HEK293 (cell line): Measurements from ENCODE around the gene PHKB.

Experiments
- CTCF ChIA-PET: fragments of 350-600 bp; formaldehyde crosslinking; extraction: SDS; loops from one replicate; lab custom pipeline; 2021; ENCODE audit warnings: antibody characterized with exemption; lab: Yijun Ruan, JAX
- POLR2A ChIA-PET: fragments of 300-600 bp; formaldehyde crosslinking; extraction: SDS; loops from one replicate; lab custom pipeline; 2020; ENCODE audit warnings: antibody characterized with exemption, inconsistent platforms; lab: Yijun Ruan, JAX
- H3K27ac ChIP-seq: fragments of 200-500 bp; sonication (Bioruptor generic); 2 replicates; pipeline ENCODE4 v1.5.1; 2014; ENCODE audit warnings: low read depth, low read length, control low read depth, inconsistent platforms; ENCODE audit errors: extremely low read depth
- H3K36me3 ChIP-seq, 2 experiments: fragments of 200-500 bp in 1 of 2; sonication (Bioruptor generic) in 1 of 2; 1 replicate in 1 of 2; 2 replicates in 1 of 2; pipeline ENCODE4 v1.5.1; 2014 to 2017; ENCODE audit warnings: inconsistent platforms in 2 of 2, low read length in 2 of 2; ENCODE audit not compliant: control insufficient read depth in 2 of 2, insufficient read depth in 1 of 2
- H3K4me1 ChIP-seq: fragments of 200-500 bp; sonication (Bioruptor generic); 2 replicates; pipeline ENCODE4 v1.5.1; 2014; ENCODE audit warnings: mild to moderate bottlenecking, low read length, inconsistent platforms; ENCODE audit not compliant: control insufficient read depth, insufficient read depth
- H3K4me3 ChIP-seq: 2 replicates; pipeline ENCODE4 v1.5.1; 2011; ENCODE audit warnings: low read depth, mild to moderate bottlenecking, control low read depth, low read length, moderate library complexity
- H3K9me3 ChIP-seq: fragments of 200-500 bp; sonication (Bioruptor generic); 2 replicates; pipeline ENCODE4 v1.5.1; 2014; ENCODE audit warnings: low read depth, low read length, inconsistent platforms; ENCODE audit not compliant: control insufficient read depth, insufficient read depth
- BCL11B ChIP-seq: fragments of 450-650 bp; formaldehyde crosslinking; IDR thresholded peaks from 2 replicates; pipeline ENCODE4 v1.5.1; 2016; ENCODE audit warnings: low read depth, missing biosample characterization, missing genetic modification characterization
- FEZF1 ChIP-seq: fragments of 450-650 bp; formaldehyde crosslinking; IDR thresholded peaks from 2 replicates; pipeline ENCODE4 v1.5.1; 2016; ENCODE audit warnings: missing biosample characterization, missing genetic modification characterization
- HOXD13 ChIP-seq: sonication (generic); formaldehyde crosslinking; IDR thresholded peaks from 2 replicates; pipeline ENCODE4 v1.8.0; 2022; ENCODE audit warnings: missing genetic modification reagents, borderline replicate concordance
- KLF16 ChIP-seq: fragments of 450-650 bp; formaldehyde crosslinking; IDR thresholded peaks from 2 replicates; pipeline ENCODE4 v1.5.1; 2017; ENCODE audit warnings: missing biosample characterization, missing genetic modification characterization
- PRDM10 ChIP-seq: fragments of 450-650 bp; formaldehyde crosslinking; IDR thresholded peaks from 2 replicates; pipeline ENCODE4 v1.5.1; 2016; ENCODE audit warnings: missing biosample characterization, missing genetic modification characterization
- SCRT2 ChIP-seq: fragments of 450-650 bp; formaldehyde crosslinking; IDR thresholded peaks from 2 replicates; pipeline ENCODE4 v1.5.1; 2016; ENCODE audit warnings: missing biosample characterization, missing genetic modification characterization
- SETDB1 ChIP-seq: IDR thresholded peaks from one replicate; pipeline ENCODE4 v1.6.1; 2017; ENCODE audit warnings: mild to moderate bottlenecking, low read length, moderate library complexity, mixed read lengths; ENCODE audit not compliant: insufficient read length
- SP3 ChIP-seq: fragments of 450-650 bp; formaldehyde crosslinking; IDR thresholded peaks from 2 replicates; pipeline ENCODE4 v1.5.1; 2016; ENCODE audit warnings: missing biosample characterization, missing genetic modification characterization
- TRIM28 ChIP-seq: IDR thresholded peaks from 2 replicates; pipeline ENCODE4 v1.6.1; 2011; ENCODE audit warnings: low read length, control low read depth, borderline replicate concordance
- TSHZ1 ChIP-seq: fragments of 450-650 bp; formaldehyde crosslinking; IDR thresholded peaks from 2 replicates; pipeline ENCODE4 v1.5.1; 2016; ENCODE audit warnings: missing biosample characterization, missing genetic modification characterization, borderline replicate concordance
- ZBTB11 ChIP-seq: fragments of 450-650 bp; formaldehyde crosslinking; conservative IDR thresholded peaks from 2 replicates; pipeline ENCODE4 v1.5.1; 2016; ENCODE audit warnings: low read depth, missing biosample characterization, missing genetic modification characterization
- ZFP41 ChIP-seq: fragments of 450-650 bp; formaldehyde crosslinking; IDR thresholded peaks from 2 replicates; pipeline ENCODE4 v1.5.1; 2016; ENCODE audit warnings: missing biosample characterization, missing genetic modification characterization, borderline replicate concordance
- ZNF114 ChIP-seq: fragments of 450-650 bp; formaldehyde crosslinking; IDR thresholded peaks from 2 replicates; pipeline ENCODE4 v1.5.0; 2017; ENCODE audit warnings: missing biosample characterization, missing genetic modification characterization
- ZNF155 ChIP-seq: fragments of 450-650 bp; formaldehyde crosslinking; IDR thresholded peaks from 2 replicates; pipeline ENCODE4 v1.5.1; 2016; ENCODE audit warnings: missing biosample characterization, missing genetic modification characterization
- ZNF202 ChIP-seq: fragments of 450-650 bp; formaldehyde crosslinking; IDR thresholded peaks from 2 replicates; pipeline ENCODE4 v1.5.1; 2016; ENCODE audit warnings: missing biosample characterization, missing genetic modification characterization, borderline replicate concordance
- ZNF274 ChIP-seq, 2 experiments: fragments of 200-500 bp in 1 of 2; fragments of 450-650 bp in 1 of 2; sonication (Bioruptor generic) in 1 of 2; formaldehyde crosslinking in 1 of 2; IDR thresholded peaks; 2 replicates each; pipeline versions ENCODE4 v1.5.1 to v1.6.1; 2014 to 2016; ENCODE audit warnings: borderline replicate concordance in 1 of 2, inconsistent platforms in 1 of 2, low read length in 1 of 2, missing biosample characterization in 1 of 2, missing genetic modification characterization in 1 of 2
- ZNF398 ChIP-seq: fragments of 450-650 bp; formaldehyde crosslinking; IDR thresholded peaks from 2 replicates; pipeline ENCODE4 v1.5.1; 2017; ENCODE audit warnings: missing biosample characterization, missing genetic modification characterization
- ZNF473 ChIP-seq: fragments of 450-650 bp; formaldehyde crosslinking; IDR thresholded peaks from 2 replicates; pipeline ENCODE4 v1.5.1; 2017; ENCODE audit warnings: missing biosample characterization, missing genetic modification characterization
- ZNF560 ChIP-seq: fragments of 450-650 bp; formaldehyde crosslinking; IDR thresholded peaks from 2 replicates; pipeline ENCODE4 v1.5.1; 2017; ENCODE audit warnings: missing biosample characterization, missing genetic modification characterization, borderline replicate concordance
- ZNF585B ChIP-seq: fragments of 450-650 bp; formaldehyde crosslinking; IDR thresholded peaks from 2 replicates; pipeline ENCODE4 v1.5.1; 2016; ENCODE audit warnings: missing biosample characterization, missing genetic modification characterization
- ZNF670 ChIP-seq: fragments of 450-650 bp; formaldehyde crosslinking; IDR thresholded peaks from 2 replicates; pipeline ENCODE4 v1.5.1; 2016; ENCODE audit warnings: missing biosample characterization, missing genetic modification characterization, low read depth
- ZNF747 ChIP-seq: fragments of 450-650 bp; formaldehyde crosslinking; IDR thresholded peaks from 2 replicates; pipeline ENCODE4 v1.5.1; 2016; ENCODE audit warnings: missing biosample characterization, missing genetic modification characterization
- ZNF792 ChIP-seq: fragments of 450-650 bp; formaldehyde crosslinking; IDR thresholded peaks from 2 replicates; pipeline ENCODE4 v1.5.1; 2016; ENCODE audit warnings: missing biosample characterization, missing genetic modification characterization
- ZSCAN18 ChIP-seq: fragments of 450-650 bp; formaldehyde crosslinking; IDR thresholded peaks from 2 replicates; pipeline ENCODE4 v1.5.1; 2016; ENCODE audit warnings: missing biosample characterization, missing genetic modification characterization

The PHKB gene

GRCh38 chr16:47426806-47427205 is 34.3 kb upstream of the PHKB start (continued):
- TF ChIP-seq ZSCAN18 (no peak), SP3 (tag by site-specific recombination) (no peak), ZNF560 (tag by site-specific recombination) (no peak), PRDM10 (tag by site-specific recombination) (no peak), ZNF747 (no peak)

GRCh38 chr16:47431960-47432359 is 29.2 kb upstream of the PHKB start:
- Histone ChIP-seq H3K4me1 (no peaks in the 10 kb centered on the region), H3K4me3 (no peak overlapping the region), H3K36me3 (peaks cover 0 to 10% of the 10 kb centered on the region in 2 experiments; a peak in 2 of 3 replicates), H3K9me3 (no peaks in the 10 kb centered on the region), H3K27ac (no peak overlapping the region)
- POLR2A ChIA-PET: no interaction called here
- CTCF ChIA-PET: no interaction called here
- no peak for TF ChIP-seq ZFP41 (tag by site-specific recombination)
- TF ChIP-seq ZNF114 (tag by site-specific recombination): no peak
- no peak for TF ChIP-seq KLF16
- no peak for TF ChIP-seq SETDB1
- no peak for TF ChIP-seq HOXD13 (CRISPR knock-in tag)
- no peak for TF ChIP-seq ZNF670
- TF ChIP-seq TRIM28: no peak
- no peak for TF ChIP-seq ZNF155 (tag by site-specific recombination)
- no peak for TF ChIP-seq BCL11B
- no peak for TF ChIP-seq ZNF398
- no peak for TF ChIP-seq SCRT2
- TF ChIP-seq TSHZ1: no peak
- no peak for TF ChIP-seq ZNF585B
- no peak for TF ChIP-seq ZNF202 (tag by site-specific recombination)
- TF ChIP-seq ZBTB11: no peak
- TF ChIP-seq FEZF1 (tag by site-specific recombination): no peak
- no peak for TF ChIP-seq ZNF792 (tag by site-specific recombination)
- no peak for TF ChIP-seq ZNF274 (IDR thresholded peaks at IDR 0.05; ENCODE audit: low read length)
- no peak for TF ChIP-seq ZNF274 (tag by site-specific recombination; IDR thresholded peaks at IDR 0.05; ENCODE audit: borderline replicate concordance)
- TF ChIP-seq ZNF473: no peak
